Measurements from ENCODE around the gene CPS1. TPM values are rescaled to one million over a fixed set of nuclear protein-coding genes. Genes with fewer than 3 reads are reported as not detected.

CPS1 gene
- total and polyA plus RNA-seq, 2 of the 8 experiments (the other 6 are each of a cell fraction or from before 2014, with no cell fraction given), result 7.9 to 15.7 TPM

DNA sequence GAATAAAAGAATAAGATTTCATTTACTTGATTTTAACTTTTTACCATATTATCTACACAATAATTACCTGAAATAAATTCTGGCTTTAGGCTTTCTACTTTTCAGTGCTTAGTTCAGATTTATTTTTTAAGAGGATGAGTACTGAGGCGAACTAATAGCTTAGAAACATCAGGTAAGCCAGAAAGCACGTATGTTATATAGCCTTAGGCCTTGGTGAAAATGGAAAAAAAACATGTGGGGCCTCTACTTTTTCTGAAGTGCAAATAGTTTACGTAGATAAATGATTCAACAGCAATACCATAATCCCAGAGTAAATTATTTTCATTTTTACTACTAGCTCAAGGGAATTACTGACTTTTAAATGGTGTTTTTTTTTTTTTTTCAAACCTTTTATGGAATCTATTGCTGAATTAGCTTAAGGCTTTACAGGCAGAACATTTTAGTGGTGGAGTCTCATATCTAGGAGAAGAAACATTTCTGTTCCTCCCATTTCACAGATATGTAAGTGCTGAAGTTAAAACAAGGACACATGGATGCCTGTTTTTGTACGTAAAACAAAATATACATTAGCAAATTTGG, 6.2 kb downstream of the CPS1 start:
- H3K18ac ChIP-seq (ENCODE audit: extremely low read depth, low read length), result no peak overlapping the region
- no peak overlapping the region for H2AFZ ChIP-seq (ENCODE audit: low read length)
- CTCF ChIA-PET (ENCODE audit: partially characterized antibody), result no interaction called here
- TF ChIP-seq GTF2F1 (IDR thresholded peaks at IDR 0.05; ENCODE audit: borderline replicate concordance, low read depth, low read length) (no peak), BACH1 (IDR thresholded peaks at IDR 0.05; ENCODE audit: low read length) (no peak), POU5F1 (IDR thresholded peaks at IDR 0.05; ENCODE audit: low read depth, low read length) (no peak), NRF1 (IDR thresholded peaks at IDR 0.05; ENCODE audit: low read depth, low read length) (no peak), EZH2 (IDR thresholded peaks at IDR 0.05; ENCODE audit: low read depth, low read length, severe bottlenecking) (no peak), SAP30 (IDR thresholded peaks at IDR 0.05; ENCODE audit: insufficient read depth, insufficient replicate concordance, low read length) (no peak), EGR1 (IDR thresholded peaks at IDR 0.05; ENCODE audit: borderline replicate concordance, low read depth, low read length) (no peak), POLR2A (IDR thresholded peaks at IDR 0.05; ENCODE audit: control extremely low read depth in 1 of 2, low read depth in 2 of 2, low read length in 2 of 2) (no peak), CEBPB (IDR thresholded peaks at IDR 0.05; ENCODE audit: low read depth, low read length) (no peak), SIN3A (conservative IDR thresholded peaks at IDR 0.05 in 1 of 2, IDR thresholded peaks at IDR 0.05 in 1 of 2; ENCODE audit: low read depth in 1 of 2, low read length in 2 of 2) (no peak), TCF12 (IDR thresholded peaks at IDR 0.05; ENCODE audit: low read depth, low read length) (no peak), SIRT6 (IDR thresholded peaks at IDR 0.05; ENCODE audit: low read length) (no peak), CTBP2 (IDR thresholded peaks at IDR 0.05; ENCODE audit: borderline replicate concordance, insufficient read depth, insufficient read length, low read length) (no peak), SUZ12 (IDR thresholded peaks at IDR 0.05; ENCODE audit: low read length) (no peak)

More for the DNA sequence above, 6.2 kb downstream of the CPS1 start:
- Histone ChIP-seq H2BK5ac (ENCODE audit: low read depth, low read length) (no peak overlapping the region), H2BK12ac (ENCODE audit: low read depth, low read length) (no peak overlapping the region), H3K9me3 (ENCODE audit: insufficient read depth in 2 of 2, low read depth in 1 of 2, low read length in 1 of 2) (no peaks in the 10 kb centered on the region), H3K79me1 (ENCODE audit: low read depth, low read length) (no peaks in the 10 kb centered on the region), H4K8ac (ENCODE audit: extremely low read depth, insufficient read depth, low read length) (no peak overlapping the region), H3K4me2 (ENCODE audit: insufficient read depth in 1 of 2, low read depth in 2 of 2, low read length in 2 of 2) (no peak overlapping the region), H3K79me2 (ENCODE audit: control insufficient read depth in 1 of 2, insufficient read depth in 2 of 2, low read length in 2 of 2) (no peaks in the 10 kb centered on the region), H3K9ac (replicated peaks in 1 of 4; ENCODE audit: extremely low read depth in 1 of 4, low read depth in 3 of 4, low read length in 3 of 4) (peak overlapping the region in 1 of 4 experiments; percentile 43; a peak in 1 of 7 replicates), H3K27ac (ENCODE audit: low read depth, low read length) (no peak overlapping the region), H3K56ac (replicated peaks; ENCODE audit: insufficient read length, low read depth, low read length) (no peak overlapping the region), H4K91ac (replicated peaks; ENCODE audit: insufficient read length, low read length) (no peak overlapping the region), H2BK20ac (ENCODE audit: low read length) (no peak overlapping the region), H3K4me3 (ENCODE audit: extremely low read depth in 1 of 4, insufficient read depth in 2 of 4, low read depth in 3 of 4, low read length in 4 of 4) (no peak overlapping the region), H3K23me2 (ENCODE audit: low read depth, low read length) (no peaks in the 10 kb centered on the region), H2BK15ac (ENCODE audit: low read length) (no peak overlapping the region), H3K36me3 (ENCODE audit: control insufficient read depth in 2 of 4, insufficient read depth in 4 of 4, low read length in 3 of 4) (no peaks in the 10 kb centered on the region), H3K4ac (replicated peaks; ENCODE audit: insufficient read length, low read depth, low read length) (no peak overlapping the region), H3K4me1 (replicated peaks in 1 of 4; ENCODE audit: control insufficient read depth in 3 of 4, insufficient read depth in 4 of 4, low read length in 3 of 4) (0 out of 7 replicates have a peak, but pooled peaks cover 0 to 2% (median under 1%) of the 10 kb centered on the region in 4 experiments), H2BK120ac (replicated peaks; ENCODE audit: low read depth, low read length) (no peak overlapping the region), H3K27me3 (replicated peaks in 1 of 4; ENCODE audit: control insufficient read depth in 3 of 4, extremely low read depth in 1 of 4, insufficient read depth in 3 of 4, low read length in 3 of 4) (no peaks in the 10 kb centered on the region), H4K5ac (ENCODE audit: insufficient read length, low read depth, low read length) (no peak overlapping the region), H3K23ac (ENCODE audit: insufficient read length) (no peak overlapping the region), H4K20me1 (replicated peaks in 1 of 2; ENCODE audit: control insufficient read depth in 1 of 2, insufficient read depth in 2 of 2, low read length in 2 of 2) (no peaks in the 10 kb centered on the region), H2AK5ac (ENCODE audit: low read depth, low read length) (no peak overlapping the region), H3K14ac (ENCODE audit: insufficient read length) (no peak overlapping the region)
- WGBS, 2 experiments (ENCODE audit: extremely low coverage in 1 of 2, insufficient coverage in 1 of 2, insufficient read length in 1 of 2, insufficient replicate concordance in 2 of 2, low coverage in 1 of 2, low lambda C conversion rate in 2 of 2, missing lambda C conversion rate in 1 of 2), result 92% methylated on average over 4 of the region's 4 CpGs; no CpG with 5 or more reads in 1 of the 2 experiments
- no peak for FAIRE-seq
- POLR2A ChIA-PET (ENCODE audit: partially characterized antibody), result no interaction called here
- no peak for DNase-seq (ENCODE audit: low read depth in 1 of 2, low spot score in 2 of 2)
